GM10266 (cell line): ENCODE results near the gene GOLIM4.

ENCODE experiments used
- DNase-seq: peaks from one replicate; pipeline ENCODE4 v3.0.0; 2012; ENCODE audit errors: extremely low spot score
- TF ChIP-seq, protein P1 (sequence below): IDR thresholded peaks from 2 replicates; pipeline ENCODE4 v1.5.1; 2012; ENCODE audit warnings: mild to moderate bottlenecking, low read depth; ENCODE audit not compliant: control insufficient read depth, insufficient read depth; ENCODE audit errors: missing control alignments

The GOLIM4 gene

DNA sequence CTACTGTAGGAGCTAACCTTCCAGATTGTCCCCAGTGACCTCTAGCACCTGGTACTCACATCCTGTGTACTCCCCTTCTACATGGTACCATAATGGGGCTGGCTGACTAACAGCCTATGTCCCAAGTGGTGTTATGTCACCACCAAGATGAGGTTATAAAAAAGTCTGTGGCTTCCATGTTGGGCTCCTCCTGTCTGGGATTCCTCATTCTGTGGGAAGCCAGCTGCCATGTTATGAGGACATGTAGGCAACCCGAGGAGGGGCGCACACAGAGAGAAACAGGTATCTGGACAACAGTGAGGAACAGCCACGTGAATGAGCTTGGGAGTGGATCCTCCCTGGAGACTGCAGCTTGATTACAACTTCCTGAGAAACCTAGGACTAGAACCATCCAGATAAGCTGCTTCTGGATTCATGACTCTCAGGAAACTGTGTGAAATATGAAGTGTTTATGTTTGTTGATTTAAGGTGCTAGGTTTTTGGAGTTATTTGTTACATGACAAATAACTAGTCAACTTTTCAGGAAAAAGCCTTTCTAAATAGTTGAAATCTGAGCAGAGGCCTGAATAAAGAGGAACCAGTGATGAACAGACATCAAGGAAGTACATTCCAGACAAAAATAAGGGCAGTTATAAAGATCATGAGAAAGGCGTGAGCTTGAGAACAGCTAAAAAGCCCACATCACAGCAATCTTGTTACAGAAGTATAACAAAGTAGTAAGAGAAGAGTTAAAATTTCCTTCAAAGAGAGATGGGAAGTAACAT, 21.7 kb downstream of the GOLIM4 start:
- TF ChIP-seq, protein P1, sequence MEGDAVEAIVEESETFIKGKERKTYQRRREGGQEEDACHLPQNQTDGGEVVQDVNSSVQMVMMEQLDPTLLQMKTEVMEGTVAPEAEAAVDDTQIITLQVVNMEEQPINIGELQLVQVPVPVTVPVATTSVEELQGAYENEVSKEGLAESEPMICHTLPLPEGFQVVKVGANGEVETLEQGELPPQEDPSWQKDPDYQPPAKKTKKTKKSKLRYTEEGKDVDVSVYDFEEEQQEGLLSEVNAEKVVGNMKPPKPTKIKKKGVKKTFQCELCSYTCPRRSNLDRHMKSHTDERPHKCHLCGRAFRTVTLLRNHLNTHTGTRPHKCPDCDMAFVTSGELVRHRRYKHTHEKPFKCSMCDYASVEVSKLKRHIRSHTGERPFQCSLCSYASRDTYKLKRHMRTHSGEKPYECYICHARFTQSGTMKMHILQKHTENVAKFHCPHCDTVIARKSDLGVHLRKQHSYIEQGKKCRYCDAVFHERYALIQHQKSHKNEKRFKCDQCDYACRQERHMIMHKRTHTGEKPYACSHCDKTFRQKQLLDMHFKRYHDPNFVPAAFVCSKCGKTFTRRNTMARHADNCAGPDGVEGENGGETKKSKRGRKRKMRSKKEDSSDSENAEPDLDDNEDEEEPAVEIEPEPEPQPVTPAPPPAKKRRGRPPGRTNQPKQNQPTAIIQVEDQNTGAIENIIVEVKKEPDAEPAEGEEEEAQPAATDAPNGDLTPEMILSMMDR: no peak
- no peak for DNase-seq

DNA sequence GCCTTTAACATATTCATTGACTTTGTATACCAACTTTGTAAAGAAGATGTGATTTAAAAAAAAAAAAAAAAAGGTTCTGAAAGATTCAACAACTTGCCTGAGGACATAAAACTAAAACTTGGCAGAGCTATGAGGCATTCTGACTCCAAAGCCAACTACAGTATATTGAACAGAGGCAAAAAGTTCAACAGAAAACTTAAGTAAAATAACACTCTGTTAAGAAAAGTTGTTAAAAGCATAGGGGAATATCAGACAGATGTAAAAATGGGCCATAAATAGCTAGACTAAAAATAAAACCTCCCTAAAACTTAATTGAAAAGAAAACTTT, 23.4 kb downstream of the GOLIM4 start:
- TF ChIP-seq, protein P1: no peak
- no peak for DNase-seq

DNA sequence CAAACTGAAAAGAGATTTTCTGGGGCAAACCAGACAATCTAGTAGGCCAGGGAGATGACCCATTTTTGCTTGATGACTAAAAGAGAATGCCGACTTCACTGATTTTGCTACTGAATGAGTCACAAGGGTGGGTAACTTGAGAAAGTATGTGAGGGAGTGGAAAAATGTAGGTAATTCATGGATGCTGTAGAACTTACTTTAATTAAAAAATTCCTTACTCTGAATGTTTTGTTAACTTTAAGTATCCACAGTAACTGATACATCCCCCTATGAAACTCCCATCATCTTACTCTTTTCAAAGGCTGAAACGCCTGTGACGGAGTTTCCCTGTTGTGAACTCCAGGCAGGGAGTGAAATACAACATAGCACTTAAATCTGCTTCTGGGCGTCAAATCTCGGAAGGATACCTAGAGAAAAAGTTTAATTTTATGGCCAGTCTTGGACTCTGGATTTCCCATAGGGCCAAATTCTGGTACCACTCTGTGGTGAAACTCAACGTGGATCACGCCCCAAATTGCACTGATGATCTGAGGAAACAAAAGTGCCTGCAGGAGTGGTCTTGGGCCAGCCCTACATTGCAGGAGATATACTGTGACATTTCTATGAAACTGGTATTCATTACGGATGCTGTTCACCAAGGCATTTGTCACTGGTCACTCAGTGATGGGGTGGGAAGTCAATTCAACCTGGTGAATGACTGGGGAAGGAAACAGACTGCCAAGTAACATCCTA, 24.0 kb downstream of the GOLIM4 start:
- no peak for DNase-seq
- TF ChIP-seq, protein P1: no peak

DNA sequence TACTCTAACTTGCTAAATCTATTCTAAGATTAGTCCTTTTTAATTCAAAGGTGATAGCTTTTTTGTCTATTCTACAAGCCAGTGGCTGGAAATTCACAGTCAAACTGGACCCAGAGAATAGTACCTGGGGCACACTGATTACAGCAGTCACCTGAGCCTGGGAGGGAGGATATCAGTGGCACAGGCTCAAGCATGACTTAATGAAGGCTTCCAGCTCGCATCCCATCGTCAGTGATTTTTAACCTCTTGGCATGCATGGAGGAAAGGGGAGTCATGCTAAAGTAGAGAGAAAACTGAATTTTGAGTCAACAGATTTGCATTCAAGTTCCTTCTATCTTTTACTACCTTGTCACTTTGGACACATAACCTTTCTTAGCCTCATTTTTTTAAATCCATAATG, 24.8 kb downstream of the GOLIM4 start:
- TF ChIP-seq, protein P1: no peak
- DNase-seq: no peak

DNA sequence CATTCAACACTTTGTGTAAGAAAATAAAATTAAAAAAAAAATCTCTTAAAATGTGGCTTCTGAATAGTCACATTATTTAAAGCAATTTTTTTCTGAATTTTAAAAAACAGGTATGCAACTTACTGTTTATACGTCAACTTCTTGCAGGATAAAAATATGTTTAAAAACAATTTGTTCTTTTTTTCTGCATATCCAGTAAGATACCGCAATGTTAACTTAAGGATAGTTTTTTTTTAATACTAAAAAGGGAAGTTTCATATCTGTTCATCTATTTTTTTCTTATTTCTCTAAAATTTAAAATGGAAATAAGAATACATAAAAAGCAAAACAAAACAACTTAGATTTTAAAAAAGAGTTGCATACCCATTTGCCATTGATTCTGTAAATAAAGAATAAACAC, 27.4 kb downstream of the GOLIM4 start:
- DNase-seq: no peak
- TF ChIP-seq, protein P1: no peak

DNA sequence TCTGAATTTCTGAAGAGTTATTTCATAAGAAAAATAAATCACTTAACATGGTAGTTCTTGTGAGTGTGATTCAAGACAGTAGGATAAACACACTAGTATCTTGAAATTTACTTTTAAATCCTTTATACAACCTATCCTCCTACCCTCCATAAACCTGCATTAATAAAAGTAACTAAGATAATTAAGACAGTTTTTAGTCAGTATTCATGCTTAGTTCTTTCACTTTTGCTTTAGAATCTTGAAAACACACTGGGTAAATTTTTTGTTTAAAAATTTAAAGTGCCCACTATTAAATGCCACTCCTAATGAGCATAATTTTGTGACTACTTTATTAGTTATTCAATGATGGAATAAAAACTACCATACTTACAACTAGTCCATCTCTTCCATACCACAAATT, 28.8 kb downstream of the GOLIM4 start:
- DNase-seq: no peak

DNA sequence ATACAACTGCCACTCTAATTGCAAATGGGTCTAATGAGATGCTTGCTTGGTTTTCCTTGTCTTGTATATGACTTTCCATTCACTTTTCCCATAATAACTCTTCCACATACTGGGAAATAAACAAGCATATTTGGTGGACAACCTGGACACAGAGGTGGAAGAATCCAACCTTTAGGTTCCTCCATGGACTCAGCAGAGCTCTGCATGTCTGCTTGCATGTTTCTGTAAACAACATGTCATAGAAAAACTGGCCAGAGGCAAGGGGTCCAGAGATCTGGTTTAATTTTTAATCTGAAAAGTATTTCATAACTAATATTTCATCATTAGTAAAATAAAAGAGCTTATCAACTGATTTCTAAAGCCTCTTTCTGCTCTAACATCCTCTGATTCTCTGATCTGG, 30.2 kb downstream of the GOLIM4 start:
- TF ChIP-seq, protein P1: no peak
- DNase-seq: no peak

More for the DNA sequence above, 28.8 kb downstream of the GOLIM4 start:
- TF ChIP-seq, protein P1: no peak
